IPS-18a (cell line): ENCODE results near the gene SHISA6.

Experiments
- H3K27ac ChIP-seq: one replicate; pipeline ENCODE4 v1.5.1; 2013; ENCODE audit warnings: low read length
- H3K27me3 ChIP-seq: one replicate; pipeline ENCODE4 v1.6.1; 2013; ENCODE audit warnings: mild to moderate bottlenecking, low read length; ENCODE audit not compliant: control insufficient read depth, insufficient read depth
- H3K36me3 ChIP-seq: one replicate; pipeline ENCODE4 v1.6.1; 2013; ENCODE audit warnings: low read depth, low read length; ENCODE audit not compliant: control insufficient read depth
- H3K4me1 ChIP-seq: one replicate; pipeline ENCODE4 v1.6.1; 2013; ENCODE audit warnings: low read depth, low read length; ENCODE audit not compliant: control insufficient read depth
- H3K4me3 ChIP-seq: one replicate; pipeline ENCODE4 v1.5.1; 2013; ENCODE audit warnings: low read length
- H3K9ac ChIP-seq: one replicate; pipeline ENCODE4 v1.6.1; 2013; ENCODE audit warnings: mild to moderate bottlenecking, low read length, moderate library complexity
- H3K9me3 ChIP-seq: one replicate; pipeline ENCODE4 v1.6.1; 2013; ENCODE audit warnings: low read depth, low read length; ENCODE audit not compliant: control insufficient read depth

Gene SHISA6

GRCh38 chr17:11267999-11268575, 27.1 kb downstream of the SHISA6 start:
- Histone ChIP-seq H3K9me3 (peaks cover 8% of the 10 kb centered on the region), H3K4me1 (no peaks in the 10 kb centered on the region), H3K4me3 (no peak overlapping the region), H3K36me3 (no peaks in the 10 kb centered on the region), H3K9ac (no peak overlapping the region), H3K27ac (no peak overlapping the region), H3K27me3 (no peaks in the 10 kb centered on the region)

GRCh38 chr17:11269210-11269609, 28.2 kb downstream of the SHISA6 start:
- Histone ChIP-seq H3K36me3 (no peaks in the 10 kb centered on the region), H3K27ac (no peak overlapping the region), H3K9ac (no peak overlapping the region), H3K27me3 (no peaks in the 10 kb centered on the region), H3K4me1 (no peaks in the 10 kb centered on the region), H3K4me3 (no peak overlapping the region), H3K9me3 (peaks cover 5% of the 10 kb centered on the region)

- H3K4me1 ChIP-seq = no peaks in the 10 kb centered on the region
- no peak overlapping the region for H3K9ac ChIP-seq
- H3K4me3 ChIP-seq = no peak overlapping the region
- no peaks in the 10 kb centered on the region for H3K36me3 ChIP-seq
- no peak overlapping the region for H3K27ac ChIP-seq
- H3K27me3 ChIP-seq = no peaks in the 10 kb centered on the region
- no peaks in the 10 kb centered on the region for H3K9me3 ChIP-seq
These were observed 31.2 kb downstream of the SHISA6 start for GRCh38 chr17:11272191-11272590.

- no peaks in the 10 kb centered on the region for H3K27me3 ChIP-seq
- no peak overlapping the region for H3K27ac ChIP-seq
- no peaks in the 10 kb centered on the region for H3K36me3 ChIP-seq
- H3K9ac ChIP-seq = no peak overlapping the region
- H3K4me1 ChIP-seq = no peaks in the 10 kb centered on the region
- H3K4me3 ChIP-seq = no peak overlapping the region
- no peaks in the 10 kb centered on the region for H3K9me3 ChIP-seq
These were observed 32.6 kb downstream of the SHISA6 start for GRCh38 chr17:11273596-11273995.

GRCh38 chr17:11274106-11274505, 33.1 kb downstream of the SHISA6 start:
- Histone ChIP-seq H3K9me3 (no peaks in the 10 kb centered on the region), H3K4me3 (no peak overlapping the region), H3K27ac (no peak overlapping the region), H3K27me3 (no peaks in the 10 kb centered on the region), H3K9ac (no peak overlapping the region), H3K36me3 (no peaks in the 10 kb centered on the region), H3K4me1 (no peaks in the 10 kb centered on the region)

GRCh38 chr17:11276486-11276885, 35.5 kb downstream of the SHISA6 start:
- Histone ChIP-seq H3K27me3 (no peaks in the 10 kb centered on the region), H3K9ac (no peak overlapping the region)

GRCh38 chr17:11278186-11278991, 37.4 kb downstream of the SHISA6 start:
- no peaks in the 10 kb centered on the region for H3K27me3 ChIP-seq
- H3K9me3 ChIP-seq = no peaks in the 10 kb centered on the region
- no peak overlapping the region for H3K4me3 ChIP-seq
- H3K9ac ChIP-seq = no peak overlapping the region
- no peaks in the 10 kb centered on the region for H3K36me3 ChIP-seq
- no peak overlapping the region for H3K27ac ChIP-seq
- H3K4me1 ChIP-seq = no peaks in the 10 kb centered on the region

More at GRCh38 chr17:11276486-11276885, 35.5 kb downstream of the SHISA6 start:
- Histone ChIP-seq H3K4me1 (no peaks in the 10 kb centered on the region), H3K4me3 (no peak overlapping the region), H3K36me3 (no peaks in the 10 kb centered on the region), H3K27ac (no peak overlapping the region), H3K9me3 (no peaks in the 10 kb centered on the region)

- Histone ChIP-seq H3K4me1 (no peaks in the 10 kb centered on the region), H3K9ac (no peak overlapping the region), H3K4me3 (no peak overlapping the region), H3K27ac (no peak overlapping the region), H3K36me3 (no peaks in the 10 kb centered on the region), H3K27me3 (no peaks in the 10 kb centered on the region), H3K9me3 (no peaks in the 10 kb centered on the region)
These were observed 37.9 kb downstream of the SHISA6 start for GRCh38 chr17:11278992-11279270.

- Histone ChIP-seq H3K4me1 (no peaks in the 10 kb centered on the region), H3K4me3 (no peak overlapping the region), H3K9ac (no peak overlapping the region), H3K36me3 (no peaks in the 10 kb centered on the region), H3K27ac (no peak overlapping the region), H3K27me3 (no peaks in the 10 kb centered on the region), H3K9me3 (no peaks in the 10 kb centered on the region)
These were observed 38.8 kb downstream of the SHISA6 start for GRCh38 chr17:11279776-11280344.

- no peak overlapping the region for H3K9ac ChIP-seq
These were observed 41.6 kb downstream of the SHISA6 start for GRCh38 chr17:11282586-11282985.

GRCh38 chr17:11284811-11285210, 43.8 kb downstream of the SHISA6 start:
- Histone ChIP-seq H3K27me3 (no peaks in the 10 kb centered on the region), H3K4me1 (no peaks in the 10 kb centered on the region), H3K4me3 (no peak overlapping the region), H3K9me3 (no peaks in the 10 kb centered on the region), H3K9ac (no peak overlapping the region), H3K36me3 (no peaks in the 10 kb centered on the region), H3K27ac (no peak overlapping the region)

More at GRCh38 chr17:11282586-11282985, 41.6 kb downstream of the SHISA6 start:
- no peak overlapping the region for H3K27ac ChIP-seq
- H3K9me3 ChIP-seq = no peaks in the 10 kb centered on the region
- no peaks in the 10 kb centered on the region for H3K27me3 ChIP-seq
- H3K4me1 ChIP-seq = no peaks in the 10 kb centered on the region
- no peaks in the 10 kb centered on the region for H3K36me3 ChIP-seq
- no peak overlapping the region for H3K4me3 ChIP-seq

- H3K4me3 ChIP-seq = no peak overlapping the region
- H3K9ac ChIP-seq = no peak overlapping the region
- H3K4me1 ChIP-seq = no peaks in the 10 kb centered on the region
- no peaks in the 10 kb centered on the region for H3K27me3 ChIP-seq
- H3K27ac ChIP-seq = no peak overlapping the region
- no peaks in the 10 kb centered on the region for H3K9me3 ChIP-seq
- H3K36me3 ChIP-seq = no peaks in the 10 kb centered on the region
These were observed 44.9 kb downstream of the SHISA6 start for GRCh38 chr17:11285946-11286345.
